Stromal cell of bone marrow (primary cell): ENCODE measurements around the gene PLEKHG5.
"Not testable (repeated sequence)": the region's sequence is repeated elsewhere in the genome, so short reads cannot be mapped to it uniquely, and the experiment has no call there.

ENCODE experiments used
- DNase-seq: peaks from one replicate; pipeline ENCODE4 v3.0.0-alpha.2; 2012; ENCODE audit warnings: low read depth

The PLEKHG5 gene

DNA sequence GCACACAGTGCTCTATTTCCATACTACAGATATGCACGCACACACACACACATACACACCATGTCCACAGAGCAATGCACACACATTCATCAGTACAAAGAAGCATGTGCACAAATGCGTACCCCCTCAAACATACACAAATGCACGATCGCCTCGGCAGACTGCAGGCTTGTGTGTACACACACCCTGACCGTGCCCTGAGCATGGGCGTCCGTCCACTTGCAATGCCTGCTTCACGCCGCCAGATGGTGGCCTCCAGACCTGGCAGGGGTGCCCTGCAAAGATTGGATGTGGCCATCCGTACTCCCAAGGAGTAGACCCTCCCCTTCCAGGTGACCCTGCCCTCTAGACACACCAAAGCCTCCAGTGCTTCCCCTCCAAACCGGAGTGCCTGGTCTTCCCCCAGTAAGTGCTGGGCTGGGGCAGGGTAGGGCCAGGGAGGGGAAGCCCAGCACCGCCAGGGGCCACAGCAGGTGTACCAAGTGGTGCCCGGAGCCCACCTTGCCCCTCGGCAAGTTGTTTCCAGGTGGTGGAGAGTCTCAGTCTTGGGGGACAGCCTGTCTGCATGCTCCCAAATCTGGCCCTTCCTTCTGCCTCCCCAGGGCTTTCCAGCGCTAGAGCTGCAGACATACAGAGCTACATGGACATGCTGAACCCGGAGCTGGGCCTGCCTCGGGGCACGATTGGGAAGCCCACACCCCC, 46.3 kb downstream of the PLEKHG5 start:
- DNase-seq: no peak

- no peak for DNase-seq
Observed at GRCh38 chr1:6444377-6444776, 47.1 kb downstream of the PLEKHG5 start.

DNA sequence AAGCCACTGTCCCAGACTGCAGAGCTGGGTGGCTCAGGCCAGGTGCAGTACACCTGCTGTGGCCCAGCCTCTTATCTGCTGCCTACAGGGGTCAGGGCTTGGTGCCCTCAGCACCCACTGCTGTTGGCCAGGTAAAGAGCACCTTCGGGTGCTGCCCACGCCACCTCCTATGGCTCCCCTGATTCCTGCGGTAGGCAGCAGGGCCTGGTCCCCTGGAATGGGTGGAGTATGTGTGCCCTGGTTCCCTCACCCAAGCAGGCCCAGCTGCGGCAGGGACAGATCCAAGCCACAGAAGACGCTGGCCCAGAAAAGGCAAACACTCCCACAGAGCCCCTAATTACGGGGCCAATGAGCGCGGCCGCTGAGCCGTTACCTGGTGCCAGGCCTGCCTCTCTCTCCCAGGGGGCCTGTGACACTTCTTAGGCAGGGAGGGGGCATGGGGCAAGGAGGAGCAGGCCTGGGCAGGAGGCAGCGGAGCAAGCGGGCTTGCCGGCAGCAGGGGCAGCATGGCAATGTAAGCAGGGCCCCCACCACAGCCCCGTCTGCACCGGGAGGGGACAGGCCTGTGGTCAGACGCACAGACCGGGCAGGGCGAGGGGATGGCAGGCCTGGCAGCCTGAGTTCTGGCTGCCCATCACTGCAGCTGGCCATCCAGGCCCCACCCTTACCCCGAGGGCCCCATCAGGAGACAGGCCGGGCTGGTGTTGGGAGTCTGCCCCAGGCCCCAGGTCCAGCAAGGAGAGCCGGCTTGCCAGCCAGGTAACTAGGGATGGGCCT, 47.9 kb downstream of the PLEKHG5 start:
- DNase-seq: no peak

GRCh38 chr1:6441586-6441985, 49.9 kb downstream of the PLEKHG5 start:
- DNase-seq: no peak

DNA sequence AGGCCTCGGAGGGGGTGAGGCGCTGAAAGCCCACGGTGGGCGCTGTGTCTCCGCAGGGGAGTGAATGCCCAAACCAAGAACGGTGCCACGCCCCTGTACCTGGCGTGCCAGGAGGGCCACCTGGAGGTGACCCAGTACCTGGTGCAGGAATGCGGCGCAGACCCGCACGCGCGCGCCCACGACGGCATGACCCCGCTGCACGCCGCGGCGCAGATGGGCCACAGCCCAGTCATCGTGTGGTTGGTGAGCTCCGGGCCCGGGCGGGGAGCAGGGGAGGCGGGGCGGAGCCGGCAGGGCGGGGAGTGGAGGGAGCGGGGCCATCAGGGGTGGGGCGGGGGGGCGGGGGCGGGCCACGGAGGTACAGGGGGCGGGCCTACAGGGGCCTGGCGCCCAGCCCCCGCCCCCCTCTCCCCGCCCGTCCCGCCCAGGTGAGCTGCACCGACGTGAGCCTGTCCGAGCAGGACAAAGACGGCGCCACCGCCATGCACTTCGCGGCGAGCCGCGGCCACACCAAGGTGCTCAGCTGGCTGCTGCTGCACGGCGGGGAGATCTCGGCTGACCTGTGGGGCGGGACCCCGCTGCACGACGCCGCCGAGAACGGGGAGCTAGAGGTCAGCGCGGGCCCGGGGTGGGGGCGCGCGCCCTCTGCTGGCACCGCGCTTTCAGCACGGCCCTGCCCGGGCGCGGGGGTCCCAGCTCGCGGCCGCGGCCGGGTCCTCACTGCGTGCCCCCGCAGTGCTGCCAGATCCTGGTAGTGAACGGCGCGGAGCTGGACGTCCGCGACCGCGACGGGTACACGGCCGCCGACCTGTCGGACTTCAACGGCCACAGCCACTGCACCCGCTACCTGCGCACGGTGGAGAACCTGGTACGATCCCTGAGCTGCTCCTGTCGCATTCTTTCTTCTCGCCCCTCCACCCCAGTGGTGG, 51.0 kb downstream of the PLEKHG5 start:
- no peak for DNase-seq

- DNase-seq: no peak
Observed at GRCh38 chr1:6438047-6438525, 53.4 kb downstream of the PLEKHG5 start.

- DNase-seq: not testable (repeated sequence)
Observed at GRCh38 chr1:6437012-6437700, 54.3 kb downstream of the PLEKHG5 start.

- not testable (repeated sequence) for DNase-seq
Observed at GRCh38 chr1:6436277-6436676, 55.2 kb downstream of the PLEKHG5 start.

DNA sequence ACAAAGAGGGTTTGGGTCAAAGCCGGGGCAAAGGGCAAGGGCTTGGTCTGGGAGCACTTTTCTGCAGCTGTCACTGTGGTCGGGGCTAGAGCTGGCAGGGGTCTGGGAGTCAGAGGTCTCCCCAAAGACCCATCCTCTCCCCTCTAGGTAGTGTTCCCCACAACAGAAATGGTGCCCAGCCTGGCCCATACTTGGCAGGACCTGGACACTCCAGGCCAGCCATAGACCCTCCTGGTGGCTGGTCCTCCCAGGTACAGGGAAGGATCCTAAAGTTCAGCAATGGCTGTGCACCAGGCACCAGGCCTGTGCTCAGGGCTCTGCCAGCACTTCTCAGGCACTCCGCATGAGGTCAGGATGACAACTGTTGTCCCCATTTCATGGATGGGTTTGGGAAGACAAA, 55.9 kb downstream of the PLEKHG5 start:
- no peak for DNase-seq

GRCh38 chr1:6435129-6435528, 56.3 kb downstream of the PLEKHG5 start:
- no peak for DNase-seq

DNA sequence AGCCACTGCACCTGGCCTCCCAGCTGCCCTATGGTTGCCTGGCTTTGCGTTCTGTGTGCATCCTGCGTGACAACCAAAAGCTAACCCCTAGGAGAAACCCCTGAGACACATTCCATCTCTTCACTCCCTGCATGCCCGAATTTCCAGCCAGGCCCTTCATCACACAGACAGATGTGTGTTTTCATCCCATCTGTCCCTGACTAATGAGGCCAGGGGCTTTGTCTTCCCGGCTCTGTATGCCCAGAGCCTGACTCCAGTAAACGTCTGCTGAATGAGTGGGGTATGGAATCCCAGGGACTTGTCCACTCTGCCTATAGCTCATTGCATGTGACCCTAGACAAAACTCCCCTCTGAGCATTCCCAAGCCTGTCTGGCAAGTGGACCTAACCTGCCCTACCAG, 57.3 kb downstream of the PLEKHG5 start:
- no peak for DNase-seq

- not testable (repeated sequence) for DNase-seq
Observed at GRCh38 chr1:6431645-6432579, 59.6 kb downstream of the PLEKHG5 start.

- DNase-seq: not testable (repeated sequence)
Observed at GRCh38 chr1:6429660-6430411, 61.6 kb downstream of the PLEKHG5 start.

- not testable (repeated sequence) for DNase-seq
Observed at GRCh38 chr1:6428453-6428852, 63.0 kb downstream of the PLEKHG5 start.

GRCh38 chr1:6427441-6428390, 63.8 kb downstream of the PLEKHG5 start:
- no peak for DNase-seq

DNA sequence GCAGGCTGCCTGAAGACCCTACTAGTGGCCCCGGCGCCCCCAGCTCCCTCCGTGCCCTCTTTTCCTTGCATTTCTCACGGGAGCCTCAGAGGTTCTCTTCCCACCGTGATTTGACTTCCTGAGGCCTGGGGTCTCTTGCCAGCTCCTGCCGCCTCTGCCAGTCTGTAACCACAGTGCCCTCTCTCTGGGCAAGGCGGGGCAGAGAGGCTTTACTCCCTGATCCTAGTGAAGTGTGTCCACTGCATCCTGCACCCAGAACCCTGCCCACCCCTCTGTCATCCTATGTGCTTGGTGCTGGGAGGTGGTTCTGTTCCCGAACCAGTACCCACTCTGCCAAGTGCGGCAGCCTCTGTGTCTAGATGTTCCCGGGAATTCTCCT, 64.5 kb downstream of the PLEKHG5 start:
- DNase-seq: no peak

DNA sequence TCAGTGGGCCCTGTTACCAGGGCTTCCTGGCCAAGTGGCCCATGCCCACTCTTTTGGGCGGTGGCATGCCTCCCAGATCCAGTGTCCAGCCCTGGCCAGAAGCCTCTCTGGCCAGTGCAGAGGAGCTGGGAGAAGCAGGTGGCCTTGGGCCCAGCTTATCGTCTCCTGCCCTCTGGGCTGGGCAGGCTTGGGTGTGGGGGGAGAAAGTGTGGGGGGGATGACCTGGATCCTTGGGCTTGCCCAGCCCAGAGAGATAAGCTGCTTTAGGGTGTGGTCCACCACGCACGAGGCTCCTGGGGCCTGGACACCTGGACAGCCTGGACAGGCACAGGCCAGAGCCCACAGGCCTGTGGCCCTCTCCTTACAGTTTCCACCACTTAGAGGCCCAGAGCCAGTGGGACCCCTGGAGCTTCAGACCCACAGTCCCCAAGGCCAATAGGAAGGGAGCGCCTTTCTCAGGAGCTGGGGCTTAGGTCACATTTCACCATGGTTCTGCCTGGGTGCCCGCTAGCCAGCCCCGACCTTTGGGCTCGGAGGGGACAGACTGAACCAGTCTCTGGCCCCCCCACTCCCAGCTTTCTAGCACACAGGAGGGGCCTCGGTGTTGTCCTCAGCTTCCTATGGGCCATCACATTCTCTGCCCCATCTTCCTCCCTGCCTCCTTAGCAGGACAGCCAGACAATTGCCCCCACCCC, 65.0 kb downstream of the PLEKHG5 start:
- no peak for DNase-seq

- no peak for DNase-seq
Observed at GRCh38 chr1:6425658-6426057, 65.8 kb downstream of the PLEKHG5 start.
